PFSK-1 (cell line): ENCODE data around the gene KIF5C.

Experiments used
- FOXP2 ChIP-seq: optimal IDR thresholded peaks from 2 replicates; pipeline ENCODE3; 2011; ENCODE audit warnings: borderline replicate concordance, control low read depth, inconsistent platforms; ENCODE audit not compliant: insufficient read depth; ENCODE audit errors: extremely low read length, extremely low read depth
- POLR2AphosphoS5 ChIP-seq: IDR thresholded peaks from 2 replicates; pipeline ENCODE4 v1.6.1; 2012; ENCODE audit warnings: low read depth, mild to moderate bottlenecking, control low read depth, low read length, moderate library complexity
- REST ChIP-seq, 2 experiments: IDR thresholded peaks; 2 replicates each; pipeline versions ENCODE4 v1.6.1 to v1.8.0; 2011 to 2012; ENCODE audit warnings: low read depth in 2 of 2, low read length in 2 of 2, control low read depth in 1 of 2, inconsistent platforms in 1 of 2, mild to moderate bottlenecking in 1 of 2, moderate library complexity in 1 of 2; ENCODE audit not compliant: insufficient read depth in 1 of 2
- SIN3A ChIP-seq: IDR thresholded peaks from 2 replicates; pipeline ENCODE4 v1.6.1; 2012; ENCODE audit warnings: mild to moderate bottlenecking, low read length, moderate library complexity, borderline replicate concordance; ENCODE audit not compliant: insufficient read depth
- TAF1 ChIP-seq: IDR thresholded peaks from 2 replicates; pipeline ENCODE4 v1.6.1; 2012; ENCODE audit warnings: low read length, control low read depth, borderline replicate concordance; ENCODE audit not compliant: insufficient read depth

DNA sequence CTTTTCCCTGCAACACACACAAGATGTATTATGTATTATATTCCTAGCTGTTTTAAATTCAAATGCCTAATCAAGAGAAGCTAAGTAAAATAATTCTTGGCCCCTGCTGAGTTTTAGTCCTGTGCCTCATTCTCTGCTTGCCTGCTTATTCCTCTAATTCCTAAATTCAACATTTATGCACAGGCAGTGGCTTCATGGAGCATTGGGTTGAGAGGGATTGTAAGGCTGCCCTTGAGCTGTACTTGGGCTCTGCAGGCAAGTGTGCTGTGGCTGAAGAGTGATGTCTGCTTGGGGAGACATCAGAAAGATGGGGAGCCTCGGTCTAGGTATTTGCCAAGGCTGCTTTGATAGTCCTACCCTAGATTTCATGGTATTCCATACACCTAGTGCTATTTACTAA lies 27.8 kb downstream of the KIF5C start:
- TF ChIP-seq SIN3A (no peak), POLR2AphosphoS5 (no peak), REST (IDR thresholded peaks at IDR 0.05; ENCODE audit: insufficient read depth in 1 of 2, low read depth in 2 of 2, low read length in 2 of 2) (no peak), TAF1 (no peak), FOXP2 (no peak)
